GM08714 (cell line): Measurements from ENCODE around the gene PAPPA2.
"Not testable (repeated sequence)": the region's sequence is repeated elsewhere in the genome, so short reads cannot be mapped to it uniquely, and the experiment has no call there.

ENCODE experiments used
- H3K4me3 ChIP-seq: fragments of 200-500 bp; sonication (Bioruptor generic); 2 replicates; pipeline ENCODE4 v1.5.1; 2014; ENCODE audit warnings: mild to moderate bottlenecking, low read length, inconsistent platforms
- ZNF274 ChIP-seq: IDR thresholded peaks from 2 replicates; pipeline ENCODE4 v1.6.1; 2012; ENCODE audit warnings: mild to moderate bottlenecking, low read depth, low read length

PAPPA2 gene

GRCh38 chr1:176557543-176558258 lies 94.7 kb downstream of the PAPPA2 start:
- H3K4me3 ChIP-seq = no peak overlapping the region
- no peak for TF ChIP-seq ZNF274

DNA sequence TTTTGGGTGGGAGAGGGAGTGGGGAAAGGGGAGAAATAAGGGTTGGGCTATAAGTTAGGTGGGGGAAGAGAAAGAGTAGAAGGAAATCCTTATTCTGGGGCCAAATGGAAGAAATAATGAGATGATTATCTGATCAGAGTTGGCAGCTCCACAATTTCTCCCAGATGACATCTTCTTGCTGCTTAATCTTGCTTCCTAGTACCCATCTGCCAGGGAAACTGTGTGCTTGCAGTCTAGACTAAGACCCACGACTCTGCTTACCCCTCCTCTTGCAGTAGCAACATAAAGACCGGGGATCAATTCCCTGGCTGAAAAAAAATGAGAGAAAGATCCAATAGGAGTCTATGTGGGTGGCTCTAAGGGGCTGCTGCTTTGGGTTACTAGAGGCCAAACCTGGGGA lies 95.6 kb downstream of the PAPPA2 start:
- no peak for TF ChIP-seq ZNF274

GRCh38 chr1:176559474-176559873 lies 96.5 kb downstream of the PAPPA2 start:
- no peak for TF ChIP-seq ZNF274

More for the DNA sequence above, 95.6 kb downstream of the PAPPA2 start:
- no peak overlapping the region for H3K4me3 ChIP-seq

GRCh38 chr1:176559878-176560277 lies 96.9 kb downstream of the PAPPA2 start:
- no peak overlapping the region for H3K4me3 ChIP-seq
- no peak for TF ChIP-seq ZNF274

More at GRCh38 chr1:176559474-176559873, 96.5 kb downstream of the PAPPA2 start:
- H3K4me3 ChIP-seq = no peak overlapping the region

DNA sequence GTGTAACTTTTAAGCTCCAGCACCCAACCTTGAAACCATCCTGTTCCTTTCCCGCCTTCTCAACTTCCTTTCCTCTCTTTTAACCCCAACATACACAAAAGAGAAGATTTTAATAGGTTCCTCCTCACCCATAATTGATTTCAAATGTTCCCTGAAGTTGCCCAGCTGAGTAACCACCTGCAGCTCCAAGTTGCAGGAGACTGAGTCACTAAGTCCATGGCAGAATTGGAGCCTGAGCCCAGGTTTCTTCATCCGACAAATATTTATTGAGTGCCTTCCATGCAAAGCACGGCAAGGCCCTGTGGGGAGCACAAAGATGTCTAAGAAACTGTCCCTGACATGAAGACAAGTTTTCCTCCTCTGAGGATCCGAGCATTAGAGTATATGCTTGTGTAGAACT lies 97.7 kb downstream of the PAPPA2 start:
- TF ChIP-seq ZNF274 = no peak
- H3K4me3 ChIP-seq = no peak overlapping the region

DNA sequence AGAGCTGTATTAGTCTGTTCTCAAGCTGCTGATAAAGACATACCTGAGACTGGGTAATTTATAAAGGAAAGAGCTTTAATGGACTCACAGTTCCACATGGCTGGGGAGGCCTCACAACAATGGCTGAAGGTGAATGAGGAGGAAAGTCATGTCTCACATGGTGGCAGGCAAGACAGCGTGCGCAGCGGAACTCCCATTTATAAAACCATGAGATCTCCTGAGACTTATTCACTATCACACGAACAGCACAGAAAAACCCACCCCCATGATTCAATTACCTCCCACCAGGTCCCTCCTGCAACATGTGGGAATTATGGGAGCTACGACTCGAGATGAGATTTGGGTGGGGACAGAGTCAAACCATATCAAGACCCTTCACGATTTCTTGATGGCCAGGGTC lies 98.8 kb downstream of the PAPPA2 start:
- not testable (repeated sequence) for H3K4me3 ChIP-seq

GRCh38 chr1:176566004-176566975 lies 103.3 kb downstream of the PAPPA2 start:
- no peak overlapping the region for H3K4me3 ChIP-seq
- TF ChIP-seq ZNF274 = no peak

DNA sequence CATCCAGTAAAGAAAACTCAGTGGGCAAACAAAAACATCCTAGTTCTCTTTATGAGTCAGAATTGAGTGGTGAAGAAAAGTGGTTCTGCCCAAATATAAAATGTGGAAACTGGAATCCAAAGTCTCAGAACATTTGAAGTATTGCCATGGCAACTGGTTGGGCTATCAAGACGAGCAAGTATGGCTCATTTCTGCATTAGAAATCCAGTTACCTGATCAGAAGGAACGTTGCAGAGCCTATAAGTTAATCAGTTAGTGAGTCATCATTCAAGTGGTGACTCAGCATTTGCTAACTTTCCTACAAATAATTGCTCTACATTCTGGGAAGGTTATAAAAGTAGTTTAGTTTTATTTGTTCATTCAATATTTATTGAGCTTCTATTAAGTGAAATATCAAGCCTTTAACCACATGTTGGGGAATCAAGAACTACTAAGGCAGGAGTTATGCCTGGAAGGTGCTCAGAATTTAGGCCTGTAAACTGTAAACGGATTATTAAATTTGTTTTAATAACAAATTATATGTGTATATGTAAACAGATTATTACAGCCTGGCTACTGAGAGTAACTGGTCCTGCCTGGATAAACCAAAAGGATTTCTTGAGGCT lies 104.3 kb downstream of the PAPPA2 start:
- no peak for TF ChIP-seq ZNF274
- no peak overlapping the region for H3K4me3 ChIP-seq

- no peak overlapping the region for H3K4me3 ChIP-seq
Observed at GRCh38 chr1:176568185-176568584, 105.2 kb downstream of the PAPPA2 start.

GRCh38 chr1:176574756-176575155 lies 111.8 kb downstream of the PAPPA2 start:
- no peak for TF ChIP-seq ZNF274
- H3K4me3 ChIP-seq = no peak overlapping the region

More at GRCh38 chr1:176568185-176568584, 105.2 kb downstream of the PAPPA2 start:
- no peak for TF ChIP-seq ZNF274

DNA sequence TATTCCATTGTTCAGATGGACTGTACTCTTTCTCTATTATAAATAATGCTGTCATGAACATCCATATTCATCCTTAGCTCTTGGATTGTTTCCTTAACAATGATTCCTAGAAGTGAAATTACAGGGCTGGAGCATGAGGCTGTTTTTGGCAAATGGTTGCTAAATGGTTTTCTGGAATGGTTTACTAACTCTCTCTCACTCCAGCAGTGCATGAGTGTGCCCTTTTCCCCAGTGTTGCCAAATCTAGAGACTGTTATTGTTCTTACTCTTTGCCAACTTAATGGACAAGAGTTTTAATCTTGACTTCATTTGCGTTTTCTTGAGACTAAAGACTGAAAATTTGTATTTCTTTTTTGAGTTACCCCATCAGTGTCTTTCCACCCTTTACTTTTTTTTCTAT lies 113.0 kb downstream of the PAPPA2 start:
- H3K4me3 ChIP-seq = no peak overlapping the region
- no peak for TF ChIP-seq ZNF274

DNA sequence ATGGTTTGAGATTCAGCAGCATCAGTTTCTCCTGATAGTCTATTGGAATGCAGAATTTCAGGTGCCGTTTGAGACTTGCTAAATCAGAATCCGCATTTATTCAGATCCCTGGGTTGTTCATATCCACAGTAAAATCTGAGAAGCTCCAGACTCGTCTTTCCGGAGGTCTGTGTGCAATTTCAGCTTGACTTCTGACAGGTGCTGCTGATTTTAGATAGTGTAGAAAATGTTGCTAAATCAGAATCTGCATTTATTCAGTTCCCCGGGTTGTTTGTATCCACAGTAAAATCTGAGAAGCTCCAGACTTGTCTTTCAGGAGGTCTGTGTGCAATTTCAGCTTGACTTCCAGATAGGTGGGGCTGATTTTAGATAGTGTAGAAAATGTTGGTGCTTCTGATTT lies 113.7 kb downstream of the PAPPA2 start:
- H3K4me3 ChIP-seq = no peak overlapping the region
- no peak for TF ChIP-seq ZNF274

- TF ChIP-seq ZNF274 = no peak
- H3K4me3 ChIP-seq = no peak overlapping the region
Observed at GRCh38 chr1:176577646-176578197, 114.7 kb downstream of the PAPPA2 start.

DNA sequence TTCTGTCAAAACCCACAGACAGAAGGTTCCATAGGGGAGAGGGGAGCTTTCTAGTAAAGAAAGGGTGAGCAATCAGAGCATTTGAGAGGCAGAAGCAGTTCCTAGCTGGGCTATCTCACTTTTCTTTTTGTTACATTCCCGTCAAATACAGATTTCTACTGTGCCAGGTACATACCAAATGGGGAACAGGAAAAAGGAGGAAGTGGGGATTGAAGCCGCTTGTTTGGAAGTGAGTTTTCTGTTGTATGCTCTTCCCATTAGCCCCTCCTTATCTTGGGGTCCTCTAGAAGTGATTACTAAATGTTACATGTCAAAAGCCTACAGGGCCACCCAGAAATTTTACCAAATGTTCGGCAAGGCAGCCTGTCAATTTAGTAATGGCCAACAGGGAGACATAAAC lies 116.1 kb downstream of the PAPPA2 start:
- TF ChIP-seq ZNF274 = no peak
- no peak overlapping the region for H3K4me3 ChIP-seq
